ENCODE data around the gene ACSL3.

DNA sequence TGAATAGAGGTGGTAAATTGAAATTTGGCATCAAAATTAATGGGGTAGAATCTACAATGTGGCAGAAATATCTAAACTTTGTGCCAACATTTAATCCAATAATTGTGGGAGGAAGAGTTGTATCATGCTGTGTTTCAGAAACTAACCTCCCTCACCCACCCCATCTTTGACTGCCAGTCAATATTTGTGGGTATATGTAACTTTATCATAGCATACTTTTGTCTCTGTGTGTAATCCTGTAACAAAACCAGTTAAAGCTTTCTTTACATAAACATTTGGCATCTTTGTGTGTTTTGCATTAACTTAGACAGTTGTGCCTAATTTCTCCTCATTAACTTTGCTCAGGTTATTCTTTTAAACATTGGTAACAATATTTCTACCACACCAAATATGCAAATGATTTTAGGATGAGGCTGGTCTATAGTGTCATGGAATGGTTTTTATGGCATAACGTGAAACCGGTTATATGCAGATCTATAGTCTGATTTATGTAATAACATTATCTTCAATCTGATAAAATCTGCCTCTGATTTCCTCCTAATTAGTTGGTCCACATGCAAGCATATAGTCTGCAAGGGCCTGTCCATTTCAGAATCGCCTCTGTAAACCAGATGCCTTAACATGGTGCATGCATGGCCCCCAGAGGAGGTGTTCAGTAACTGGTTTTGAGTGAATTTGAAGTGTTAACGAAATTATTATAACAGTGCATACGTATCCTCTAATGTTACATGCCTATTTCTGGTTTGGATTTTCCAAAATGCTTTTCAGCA is 84.3 kb downstream of the ACSL3 start:
- TF ChIP-seq EZH2phosphoT487 (IDR thresholded peaks at IDR 0.05; ENCODE audit: borderline replicate concordance, low read length) = no peak
- TF ChIP-seq, protein P1, sequence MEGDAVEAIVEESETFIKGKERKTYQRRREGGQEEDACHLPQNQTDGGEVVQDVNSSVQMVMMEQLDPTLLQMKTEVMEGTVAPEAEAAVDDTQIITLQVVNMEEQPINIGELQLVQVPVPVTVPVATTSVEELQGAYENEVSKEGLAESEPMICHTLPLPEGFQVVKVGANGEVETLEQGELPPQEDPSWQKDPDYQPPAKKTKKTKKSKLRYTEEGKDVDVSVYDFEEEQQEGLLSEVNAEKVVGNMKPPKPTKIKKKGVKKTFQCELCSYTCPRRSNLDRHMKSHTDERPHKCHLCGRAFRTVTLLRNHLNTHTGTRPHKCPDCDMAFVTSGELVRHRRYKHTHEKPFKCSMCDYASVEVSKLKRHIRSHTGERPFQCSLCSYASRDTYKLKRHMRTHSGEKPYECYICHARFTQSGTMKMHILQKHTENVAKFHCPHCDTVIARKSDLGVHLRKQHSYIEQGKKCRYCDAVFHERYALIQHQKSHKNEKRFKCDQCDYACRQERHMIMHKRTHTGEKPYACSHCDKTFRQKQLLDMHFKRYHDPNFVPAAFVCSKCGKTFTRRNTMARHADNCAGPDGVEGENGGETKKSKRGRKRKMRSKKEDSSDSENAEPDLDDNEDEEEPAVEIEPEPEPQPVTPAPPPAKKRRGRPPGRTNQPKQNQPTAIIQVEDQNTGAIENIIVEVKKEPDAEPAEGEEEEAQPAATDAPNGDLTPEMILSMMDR (IDR thresholded peaks at IDR 0.05; ENCODE audit: low read depth, low read length, poor library complexity, severe bottlenecking) = no peak

All from DOHH2 (cell line).